Measurements from ENCODE around the gene PHRF1.

The PHRF1 gene

GRCh38 chr11:660681-661444 is 84.6 kb downstream of the PHRF1 start:
- DNase-seq = no peak
